Spleen (tissue), 11 donors: ENCODE measurements around the gene LRRC47. TPM values are rescaled to one million over a fixed set of nuclear protein-coding genes. Genes with fewer than 3 reads are reported as not detected.
A peak's percentile ranks its signal among the peaks of the same experiment; 100 is the strongest.

Experiments
- DNase-seq: peaks from one replicate; pipeline ENCODE4 v3.0.0-alpha.2; 2020
- H3K27ac ChIP-seq, 8 donors: fragments of 200-600 bp; sonication (generic) in 7 of 8; 1 replicate in 4 of 8; 2 replicates in 4 of 8; pipeline versions ENCODE4 v1.5.0 to v1.8.0; 2016 to 2021; ENCODE audit warnings: inconsistent platforms in 4 of 8, mild to moderate bottlenecking in 4 of 8, moderate library complexity in 1 of 8
- H3K27me3 ChIP-seq, 7 donors: fragments of 200-600 bp; sonication (generic) in 6 of 7; replicated peaks in 1 of 7; 1 replicate in 4 of 7; 2 replicates in 3 of 7; pipeline versions ENCODE4 v1.5.0 to v1.8.0; 2016 to 2021; ENCODE audit warnings: inconsistent platforms in 3 of 7, mild to moderate bottlenecking in 1 of 7
- H3K36me3 ChIP-seq, 6 donors: fragments of 200-600 bp; sonication (generic) in 5 of 6; 1 replicate in 4 of 6; 2 replicates in 2 of 6; pipeline versions ENCODE4 v1.5.0 to v1.8.0; 2016 to 2021; ENCODE audit warnings: inconsistent platforms in 2 of 6
- H3K4me1 ChIP-seq, 6 donors: fragments of 200-600 bp; sonication (generic) in 5 of 6; 1 replicate in 3 of 6; 2 replicates in 3 of 6; pipeline versions ENCODE4 v1.5.0 to v1.8.0; 2016 to 2021; ENCODE audit warnings: inconsistent platforms in 3 of 6
- H3K4me3 ChIP-seq, 8 donors: fragments of 200-600 bp; sonication (generic) in 7 of 8; 1 replicate in 4 of 8; 2 replicates in 4 of 8; pipeline versions ENCODE4 v1.5.0 to v1.8.0; 2016 to 2021; ENCODE audit warnings: inconsistent platforms in 4 of 8, mild to moderate bottlenecking in 4 of 8, moderate library complexity in 2 of 8
- H3K9me3 ChIP-seq, 8 donors: fragments of 200-600 bp; sonication (generic) in 7 of 8; 1 replicate in 4 of 8; 2 replicates in 4 of 8; pipeline versions ENCODE4 v1.5.0 to v1.8.0; 2016 to 2021; ENCODE audit warnings: inconsistent platforms in 4 of 8
- POLR2A ChIP-seq, 3 donors: fragments of 450-650 bp; IDR thresholded peaks; one replicate each; pipeline ENCODE4 v1.5.1; 2017; ENCODE audit warnings: antibody characterized with exemption in 3 of 3, mild to moderate bottlenecking in 1 of 3
- POLR2AphosphoS5 ChIP-seq, 3 donors: sonication (generic); formaldehyde crosslinking; IDR thresholded peaks; one replicate each; pipeline ENCODE4 v1.5.1; 2017; ENCODE audit warnings: antibody characterized with exemption in 3 of 3
- WGBS, 5 donors: extraction: QIAGEN DNeasy Blood & Tissue Kit in 3 of 5; methylation state at CpG; one replicate each; pipeline versions ENCODE4 v1.1.5 to v1.1.7; 2013 to 2018; 5-methylcytosine and 5-hydroxymethylcytosine counted together
- intact Hi-C: fragments of 100-400 bp; cut with DNase I; formaldehyde crosslinking; loops from one replicate; pipeline ENCODE4 v1.15.0; 2023; ENCODE audit warnings: low total_unique reads
- polyA plus RNA-seq, 3 donors: library from polyadenylated mRNA; stranded (reverse); fragments of 200-250 nt; gene quantifications; one replicate each; pipeline ENCODE4 v1.2.1, GENCODE V29; 2013
- total RNA-seq, 7 donors: library from RNA; depleted of rRNA in 3 of 7; stranded (reverse); fragments of >200 nt in 3 of 7; fragmentation: NEBNext Ultra II Directional in 4 of 7; extraction: Animal tissue kit (Norgen Biotek cat#: 25700) in 4 of 7; gene quantifications; one replicate each; pipeline versions ENCODE4 v1.1.0 to v1.2.1, GENCODE V29; 2016 to 2021
- TF ChIP-seq, protein P1 (sequence below), 11 experiments: fragments of 200-600 bp in 7 of 11; fragments of 450-650 bp in 4 of 11; sonication (generic) in 4 of 11; IDR thresholded peaks in 8 of 11; conservative IDR thresholded peaks in 3 of 11; 1 replicate in 7 of 11; 2 replicates in 4 of 11; pipeline versions ENCODE4 v1.4.0 to v1.8.0; 2016 to 2021; ENCODE audit warnings: antibody characterized with exemption in 11 of 11, inconsistent platforms in 4 of 11, mild to moderate bottlenecking in 1 of 11
- donor health status: healthy with polysubstance abuse.
- donor health status: DM: no; HTN: no; CAD: no; lungs with moderate emphysema.
- donor health status: DM: no; HTN: no; CAD: no.
- donor health status: Bipolar disorder and iron deficiency.
- donor health status: healthy.
- donor health status: DM: no; HTN: no; CAD: no.
- donor health status: DM: yes; HTN: yes; CAD: no.

Gene LRRC47
- total and polyA plus RNA-seq, 10 donors, result 12.5 to 39.0 (median 26.7) TPM

DNA sequence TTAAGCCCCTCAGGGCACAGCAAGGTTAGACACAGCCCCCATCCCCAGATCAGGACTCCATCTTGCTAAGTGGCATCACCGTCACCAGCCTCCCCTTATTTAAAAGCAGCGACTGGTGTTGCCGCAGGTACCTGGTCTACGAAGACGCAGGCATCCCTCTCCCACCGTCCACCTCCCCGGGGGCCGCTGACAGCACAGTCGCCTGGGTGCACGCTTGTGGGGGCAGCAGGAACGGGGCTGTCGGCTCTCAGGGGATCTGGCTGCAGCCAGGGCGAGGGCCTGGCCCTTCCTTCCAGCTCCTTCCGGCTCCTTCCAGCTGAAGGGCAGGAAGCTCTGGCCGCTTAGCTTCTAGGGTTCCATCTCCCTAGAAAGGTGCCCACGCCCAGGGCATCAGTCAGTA is 61.7 kb downstream of the LRRC47 start:
- Histone ChIP-seq H3K36me3 (peaks cover 0 to 56% (median 38%) of the 10 kb centered on the region in 6 donors), H3K9me3 (no peaks in the 10 kb centered on the region), H3K27me3 (peaks cover 0 to 37% (median 5%) of the 10 kb centered on the region in 7 donors), H3K27ac (no peak overlapping the region), H3K4me1 (peaks cover 0 to 5% (median 0%) of the 10 kb centered on the region in 6 donors), H3K4me3 (no peak overlapping the region)
- no peak for DNase-seq
- TF ChIP-seq POLR2AphosphoS5 (IDR thresholded peaks at IDR 0.05), result peak in 1 of 3 donors; percentile 30
- TF ChIP-seq, protein P1, sequence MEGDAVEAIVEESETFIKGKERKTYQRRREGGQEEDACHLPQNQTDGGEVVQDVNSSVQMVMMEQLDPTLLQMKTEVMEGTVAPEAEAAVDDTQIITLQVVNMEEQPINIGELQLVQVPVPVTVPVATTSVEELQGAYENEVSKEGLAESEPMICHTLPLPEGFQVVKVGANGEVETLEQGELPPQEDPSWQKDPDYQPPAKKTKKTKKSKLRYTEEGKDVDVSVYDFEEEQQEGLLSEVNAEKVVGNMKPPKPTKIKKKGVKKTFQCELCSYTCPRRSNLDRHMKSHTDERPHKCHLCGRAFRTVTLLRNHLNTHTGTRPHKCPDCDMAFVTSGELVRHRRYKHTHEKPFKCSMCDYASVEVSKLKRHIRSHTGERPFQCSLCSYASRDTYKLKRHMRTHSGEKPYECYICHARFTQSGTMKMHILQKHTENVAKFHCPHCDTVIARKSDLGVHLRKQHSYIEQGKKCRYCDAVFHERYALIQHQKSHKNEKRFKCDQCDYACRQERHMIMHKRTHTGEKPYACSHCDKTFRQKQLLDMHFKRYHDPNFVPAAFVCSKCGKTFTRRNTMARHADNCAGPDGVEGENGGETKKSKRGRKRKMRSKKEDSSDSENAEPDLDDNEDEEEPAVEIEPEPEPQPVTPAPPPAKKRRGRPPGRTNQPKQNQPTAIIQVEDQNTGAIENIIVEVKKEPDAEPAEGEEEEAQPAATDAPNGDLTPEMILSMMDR (IDR thresholded peaks at IDR 0.05 in 8 of 11, conservative IDR thresholded peaks at IDR 0.05 in 3 of 11), result no peak
- 86 to 100% (median 94%) methylated on average over 7 to 16 of the region's 16 CpGs for WGBS, 5 donors
- intact Hi-C loops, result no loop called here

DNA sequence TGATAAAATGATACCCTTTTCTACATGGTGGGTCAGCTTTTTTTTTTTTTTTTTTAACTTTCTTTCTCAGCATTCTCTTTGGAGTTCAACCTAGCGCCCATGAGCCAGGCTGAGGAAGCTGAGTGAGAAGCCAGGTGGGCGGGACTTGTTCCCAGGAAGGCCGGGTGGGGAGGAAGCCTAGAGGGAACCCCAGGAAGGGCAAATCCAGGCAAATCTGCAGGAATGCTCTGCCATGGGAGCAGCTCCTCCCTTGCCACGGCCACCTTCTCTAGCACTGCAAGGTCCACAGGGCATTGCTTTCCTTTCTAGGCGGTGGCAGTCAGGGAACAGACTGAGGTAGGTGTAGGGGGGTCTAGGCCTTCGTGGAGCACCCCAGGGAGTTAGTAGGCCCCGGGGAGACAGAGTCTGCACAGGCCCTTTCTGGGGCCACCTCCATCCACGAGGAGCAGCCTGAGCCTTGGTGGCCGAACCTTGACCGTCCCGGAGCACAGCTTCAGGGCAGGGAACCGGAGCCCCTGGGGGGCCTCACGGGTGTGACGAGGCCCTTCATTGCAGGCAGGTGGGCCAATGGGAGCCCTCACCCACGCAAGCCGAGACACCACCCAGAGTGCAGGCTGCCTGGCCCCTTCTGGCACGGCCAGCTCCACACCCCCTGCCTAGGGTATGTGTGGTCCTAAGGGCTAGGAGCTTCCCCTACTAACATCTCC is 62.3 kb downstream of the LRRC47 start:
- DNase-seq, result no peak
- TF ChIP-seq, protein P1 (IDR thresholded peaks at IDR 0.05 in 8 of 11, conservative IDR thresholded peaks at IDR 0.05 in 3 of 11), result no peak
- TF ChIP-seq POLR2A (IDR thresholded peaks at IDR 0.05), result no peak
- no peak for TF ChIP-seq POLR2AphosphoS5 (IDR thresholded peaks at IDR 0.05)

DNA sequence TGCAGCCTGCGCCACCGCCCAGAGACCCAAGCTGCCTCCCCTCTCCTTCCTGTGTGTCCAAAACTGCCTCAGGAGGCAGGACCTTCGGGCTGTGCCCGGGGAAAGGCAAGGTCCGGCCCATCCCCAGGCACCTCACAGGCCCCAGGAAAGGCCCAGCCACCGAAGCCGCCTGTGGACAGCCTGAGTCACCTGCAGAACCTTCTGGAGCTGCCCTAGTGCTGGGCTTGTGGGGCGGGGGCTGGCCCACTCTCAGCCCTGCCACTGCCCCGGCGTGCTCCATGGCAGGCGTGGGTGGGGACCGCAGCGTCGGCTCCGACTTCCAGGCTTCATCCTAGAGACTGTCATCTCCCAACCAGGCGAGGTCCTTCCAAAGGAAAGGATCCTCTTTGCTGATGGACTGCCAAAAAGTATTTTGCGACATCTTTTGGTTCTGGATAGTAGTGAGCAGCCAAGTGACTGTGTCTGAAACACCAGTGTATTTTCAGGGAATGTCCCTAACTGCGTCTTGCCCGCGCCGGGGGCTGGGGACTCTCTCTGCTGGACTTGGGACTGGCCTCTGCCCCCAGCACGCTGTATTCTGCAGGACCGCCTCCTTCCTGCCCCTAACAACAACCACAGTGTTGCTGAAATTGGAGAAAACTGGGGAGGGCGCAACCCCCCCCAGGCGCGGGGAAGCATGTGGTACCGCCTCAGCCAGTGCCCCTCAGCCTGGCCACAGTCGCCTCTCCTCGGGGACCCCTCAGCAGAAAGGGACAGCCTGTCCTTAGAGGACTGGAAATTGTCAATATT is 63.0 kb downstream of the LRRC47 start:
- H3K9me3 ChIP-seq, result no peaks in the 10 kb centered on the region
- DNase-seq, result no peak
- no peak overlapping the region for H3K4me3 ChIP-seq
- peaks cover 0 to 42% (median 33%) of the 10 kb centered on the region in 6 donors for H3K36me3 ChIP-seq
- 72 to 89% (median 79%) methylated on average over 24 to 29 of the region's 29 CpGs for WGBS, 5 donors
- peaks cover 0 to 45% (median 7%) of the 10 kb centered on the region in 7 donors for H3K27me3 ChIP-seq
- H3K4me1 ChIP-seq, result peaks cover 0 to 5% (median 0%) of the 10 kb centered on the region in 6 donors
- TF ChIP-seq POLR2AphosphoS5 (IDR thresholded peaks at IDR 0.05), result no peak
- TF ChIP-seq POLR2A (IDR thresholded peaks at IDR 0.05), result no peak
- TF ChIP-seq, protein P1 (IDR thresholded peaks at IDR 0.05 in 8 of 11, conservative IDR thresholded peaks at IDR 0.05 in 3 of 11), result no peak
- H3K27ac ChIP-seq, result no peak overlapping the region
- intact Hi-C loops, result no loop called here

More for the DNA sequence above, 62.3 kb downstream of the LRRC47 start:
- Histone ChIP-seq H3K9me3 (no peaks in the 10 kb centered on the region), H3K27ac (no peak overlapping the region), H3K36me3 (peaks cover 0 to 50% (median 38%) of the 10 kb centered on the region in 6 donors), H3K4me1 (peaks cover 0 to 5% (median 0%) of the 10 kb centered on the region in 6 donors), H3K27me3 (peaks cover 0 to 43% (median 7%) of the 10 kb centered on the region in 7 donors), H3K4me3 (no peak overlapping the region)
- intact Hi-C loops, result no loop called here
- 70 to 88% (median 84%) methylated on average over 5 to 17 of the region's 17 CpGs for WGBS, 5 donors
